CD14-positive monocyte (primary cell): ENCODE measurements around the gene SPATA46. TPM values are rescaled to one million over a fixed set of nuclear protein-coding genes. Genes with fewer than 3 reads are reported as not detected.

Experiments
- DNase-seq, 3 donors: peaks; one replicate each; pipeline ENCODE4 v3.0.0-alpha.2; 2011 to 2022
- H2AFZ ChIP-seq: 2 replicates; pipeline ENCODE4 v1.6.0; 2012; ENCODE audit warnings: mild to moderate bottlenecking, low read depth, low read length, inconsistent platforms; ENCODE audit not compliant: insufficient read depth, poor library complexity, severe bottlenecking
- H3K27ac ChIP-seq, 2 donors: 1 replicate in 1 of 2; 2 replicates in 1 of 2; pipeline ENCODE4 v1.5.1; 2012 to 2013; ENCODE audit warnings: low read length in 2 of 2, control low read depth in 1 of 2, inconsistent platforms in 1 of 2, low read depth in 1 of 2, mild to moderate bottlenecking in 1 of 2
- H3K27me3 ChIP-seq, 2 donors: one replicate each; pipeline versions ENCODE4 v1.6.0 to v1.6.1; 2011 to 2013; ENCODE audit warnings: low read length in 2 of 2; ENCODE audit not compliant: control insufficient read depth in 2 of 2, insufficient read depth in 2 of 2
- H3K36me3 ChIP-seq, 2 donors: replicated peaks in 1 of 2; 1 replicate in 1 of 2; 2 replicates in 1 of 2; pipeline versions ENCODE4 v1.5.1 to v1.6.1; 2012 to 2013; ENCODE audit warnings: low read length in 2 of 2, control low read depth in 1 of 2, inconsistent platforms in 1 of 2, mild to moderate bottlenecking in 1 of 2; ENCODE audit not compliant: insufficient read depth in 2 of 2, control insufficient read depth in 1 of 2
- H3K4me1 ChIP-seq, 2 donors: 1 replicate in 1 of 2; 2 replicates in 1 of 2; pipeline versions ENCODE4 v1.5.1 to v1.6.1; 2012 to 2013; ENCODE audit warnings: low read length in 2 of 2, control low read depth in 1 of 2, inconsistent platforms in 1 of 2, mild to moderate bottlenecking in 1 of 2, moderate library complexity in 1 of 2; ENCODE audit not compliant: insufficient read depth in 2 of 2, control insufficient read depth in 1 of 2
- H3K4me2 ChIP-seq: replicated peaks from 2 replicates; pipeline ENCODE3; 2012; ENCODE audit warnings: low read length, moderate library complexity, mild to moderate bottlenecking; ENCODE audit not compliant: poor library complexity, severe bottlenecking; ENCODE audit errors: extremely low read depth
- H3K4me3 ChIP-seq, 3 experiments: fragments of 200-600 bp in 1 of 3; sonication (generic) in 1 of 3; replicated peaks in 1 of 3; 1 replicate in 2 of 3; 2 replicates in 1 of 3; pipeline ENCODE4 v1.5.1; 2011 to 2013; ENCODE audit warnings: low read length in 3 of 3, mild to moderate bottlenecking in 3 of 3, control low read depth in 2 of 3, low read depth in 2 of 3, inconsistent platforms in 1 of 3, moderate library complexity in 1 of 3
- H3K79me2 ChIP-seq: 2 replicates; pipeline ENCODE4 v1.6.0; 2012; ENCODE audit warnings: mild to moderate bottlenecking, control low read depth, inconsistent platforms, low read length, moderate library complexity; ENCODE audit not compliant: insufficient read depth
- H3K9ac ChIP-seq: 2 replicates; pipeline ENCODE4 v1.6.0; 2017; ENCODE audit warnings: low read length, mild to moderate bottlenecking; ENCODE audit not compliant: insufficient read depth, poor library complexity, severe bottlenecking
- H3K9me3 ChIP-seq, 2 donors: replicated peaks in 1 of 2; 1 replicate in 1 of 2; 2 replicates in 1 of 2; pipeline versions ENCODE4 v1.5.1 to v1.6.1; 2012 to 2013; ENCODE audit warnings: low read length in 2 of 2, control low read depth in 1 of 2; ENCODE audit not compliant: control insufficient read depth in 1 of 2, insufficient read depth in 1 of 2
- H4K20me1 ChIP-seq: 2 replicates; pipeline ENCODE4 v1.6.0; 2012; ENCODE audit warnings: mild to moderate bottlenecking, low read length, control low read depth, moderate library complexity; ENCODE audit not compliant: insufficient read depth
- H3K27ac Mint-ChIP-seq, 7 donors: one replicate each; pipeline ENCODE4 v1.8.0; 2020; ENCODE audit warnings: mild to moderate bottlenecking in 7 of 7, mixed read lengths in 7 of 7, moderate library complexity in 6 of 7, inconsistent platforms in 2 of 7
- H3K27me3 Mint-ChIP-seq, 3 donors: one replicate each; pipeline ENCODE4 v1.8.0; 2021 to 2022; ENCODE audit warnings: low read depth in 3 of 3, mild to moderate bottlenecking in 3 of 3, mixed read lengths in 3 of 3, moderate library complexity in 3 of 3, inconsistent platforms in 1 of 3
- H3K36me3 Mint-ChIP-seq, 2 donors: one replicate each; pipeline ENCODE4 v1.8.0; 2020; ENCODE audit warnings: mixed read lengths in 2 of 2, inconsistent platforms in 1 of 2, mild to moderate bottlenecking in 1 of 2
- H3K4me1 Mint-ChIP-seq: one replicate; pipeline ENCODE4 v1.8.0; 2020; ENCODE audit warnings: mild to moderate bottlenecking, mixed read lengths
- H3K4me3 Mint-ChIP-seq, 2 donors: one replicate each; pipeline ENCODE4 v1.8.0; 2020; ENCODE audit warnings: mild to moderate bottlenecking in 2 of 2, mixed read lengths in 2 of 2, moderate library complexity in 1 of 2
- H3K9me3 Mint-ChIP-seq, 7 donors: one replicate each; pipeline ENCODE4 v1.8.0; 2020 to 2022; ENCODE audit warnings: mixed read lengths in 7 of 7, mild to moderate bottlenecking in 6 of 7, moderate library complexity in 6 of 7, inconsistent platforms in 2 of 7
- CTCF ChIP-seq: fragments of 200-600 bp; IDR thresholded peaks from one replicate; pipeline ENCODE4 v1.8.0; 2022; ENCODE audit warnings: antibody characterized with exemption, mild to moderate bottlenecking
- WGBS: methylation state at CpG from one replicate; pipeline ENCODE4 v1.1.5; 2013; ENCODE audit warnings: missing lambda C conversion rate; ENCODE audit not compliant: insufficient coverage; 5-methylcytosine and 5-hydroxymethylcytosine counted together
- intact Hi-C, 2 donors: fragments of 100-400 bp; cut with micrococcal nuclease; formaldehyde crosslinking; loops; one replicate each; pipeline versions ENCODE4 v1.15.0 to v1.15.1; 2023
- polyA plus RNA-seq, 3 donors: library from polyadenylated mRNA; depleted of rRNA in 1 of 3; unstranded in 2 of 3; stranded (reverse) in 1 of 3; fragments of 300-500 nt in 2 of 3; fragments of >200 nt in 1 of 3; fragmentation: Illumina TruSeq in 2 of 3; gene quantifications; 1 replicate in 2 of 3; 2 replicates in 1 of 3; pipeline ENCODE4 v1.2.3, GENCODE V29; 2012 to 2021

Gene SPATA46
- polyA plus RNA-seq, 3 donors: not detected

GRCh38 chr1:162380061-162380846 is 3.6 kb upstream of the SPATA46 start:
- H3K9ac ChIP-seq: no peak overlapping the region
- Mint-ChIP-seq H3K9me3 (no peaks in the 10 kb centered on the region), H3K4me3 (no peak overlapping the region), H3K27me3 (peaks cover 0 to 3% (median 0%) of the 10 kb centered on the region in 3 donors), H3K4me1 (peaks cover 5% of the 10 kb centered on the region), H3K27ac (no peak overlapping the region), H3K36me3 (no peaks in the 10 kb centered on the region)
- 86% methylated on average over 1 of the region's 6 CpGs for WGBS
- H3K4me3 ChIP-seq: no peak overlapping the region
- no peak overlapping the region for H3K4me2 ChIP-seq
- H3K27me3 ChIP-seq: no peaks in the 10 kb centered on the region
- no peak overlapping the region for H2AFZ ChIP-seq
- H3K79me2 ChIP-seq: no peaks in the 10 kb centered on the region
- H4K20me1 ChIP-seq: no peaks in the 10 kb centered on the region
- H3K4me1 ChIP-seq: peaks cover 0 to 6% of the 10 kb centered on the region in 2 donors
- intact Hi-C loops: no loop called here
- TF ChIP-seq CTCF: no peak
- no peak overlapping the region for H3K27ac ChIP-seq
- H3K36me3 ChIP-seq: no peaks in the 10 kb centered on the region
- H3K9me3 ChIP-seq: no peaks in the 10 kb centered on the region
- no peak for DNase-seq

DNA sequence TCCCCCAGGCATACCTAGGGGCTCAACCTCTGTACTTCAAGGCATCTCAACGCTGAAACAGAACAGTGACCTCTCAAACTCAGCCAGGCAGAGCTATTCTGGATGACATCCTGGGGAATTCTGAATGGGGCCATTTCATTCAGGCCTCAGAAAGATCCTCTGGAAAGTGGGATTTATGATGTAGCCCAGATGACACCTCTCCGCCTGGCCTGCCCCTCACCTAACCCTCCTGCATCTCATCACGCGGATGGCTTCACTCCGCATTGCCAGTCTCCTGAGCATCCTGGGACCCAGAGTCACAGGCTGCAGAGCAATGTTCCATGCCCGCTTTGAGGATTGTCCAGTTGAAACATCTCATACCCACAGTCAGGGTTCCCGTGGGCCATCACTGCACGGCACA is 1.2 kb downstream of the SPATA46 start:
- H3K4me1 ChIP-seq: no peaks in the 10 kb centered on the region
- H3K4me2 ChIP-seq: no peak overlapping the region
- H3K9ac ChIP-seq: no peak overlapping the region
- H3K36me3 ChIP-seq: no peaks in the 10 kb centered on the region
- no peaks in the 10 kb centered on the region for H3K27me3 ChIP-seq
- Mint-ChIP-seq H3K4me3 (no peak overlapping the region), H3K36me3 (no peaks in the 10 kb centered on the region), H3K27me3 (peaks cover 1 to 6% (median 2%) of the 10 kb centered on the region in 3 donors), H3K9me3 (no peaks in the 10 kb centered on the region), H3K4me1 (no peaks in the 10 kb centered on the region), H3K27ac (peak overlapping the region in 1 of 7 donors; percentile 74)
- H3K79me2 ChIP-seq: no peaks in the 10 kb centered on the region
- no peaks in the 10 kb centered on the region for H3K9me3 ChIP-seq
- intact Hi-C loops: no loop called here
- WGBS: 88% methylated on average over 4 of the region's 8 CpGs
- H3K27ac ChIP-seq: no peak overlapping the region
- no peaks in the 10 kb centered on the region for H4K20me1 ChIP-seq
- no peak overlapping the region for H3K4me3 ChIP-seq
- no peak overlapping the region for H2AFZ ChIP-seq
- TF ChIP-seq CTCF: no peak
- DNase-seq: no peak
